ENCODE results near the gene FN3K. TPM values are rescaled to one million over a fixed set of nuclear protein-coding genes. Genes with fewer than 3 reads are reported as not detected.
A peak's percentile ranks its signal among the peaks of the same experiment; 100 is the strongest.

FN3K gene
- total and polyA plus RNA-seq, 2 of the 13 experiments (the other 11 are each of a cell fraction or from before 2014, with no cell fraction given) = 3.5 to 12.2 TPM

- no peak for TF ChIP-seq ZNF281 (CRISPR knock-in tag; IDR thresholded peaks at IDR 0.05; ENCODE audit: borderline replicate concordance)
Observed at GRCh38 chr17:82693168-82693867, 42.1 kb upstream of the FN3K start (continued).

- no peak for DNase-seq (ENCODE audit: low spot score)
- CTCF ChIA-PET (ENCODE audit: low intra/inter-chr PET ratio, low total read pairs) = no interaction called here
Observed at GRCh38 chr17:82694647-82695046, 40.8 kb upstream of the FN3K start.

More at GRCh38 chr17:82694647-82695046, 40.8 kb upstream of the FN3K start:
- Histone ChIP-seq H3K4me2 (ENCODE audit: low read depth, low read length) (no peak overlapping the region), H3K4me3 (replicated peaks in 1 of 3; ENCODE audit: insufficient read depth in 1 of 3, low read depth in 2 of 3, low read length in 3 of 3) (no peak overlapping the region), H3K27me3 (ENCODE audit: control insufficient read depth in 1 of 2, insufficient read depth in 2 of 2, low read length in 2 of 2) (peaks cover 0 to 3% of the 10 kb centered on the region in 2 experiments; a peak in 1 of 5 replicates), H3K9ac (ENCODE audit: insufficient read depth, low read depth, low read length) (no peak overlapping the region), H3K36me3 (replicated peaks in 1 of 2; ENCODE audit: control insufficient read depth in 1 of 2, insufficient read depth in 2 of 2, low read length in 2 of 2) (no peaks in the 10 kb centered on the region), H3K4me1 (ENCODE audit: insufficient read depth, low read length) (peaks cover 21% of the 10 kb centered on the region), H4K20me1 (ENCODE audit: insufficient read depth, low read length) (no peaks in the 10 kb centered on the region), H3K79me2 (ENCODE audit: insufficient read depth, low read length) (no peaks in the 10 kb centered on the region), H2AFZ (ENCODE audit: low read length) (no peak overlapping the region), H3K27ac (ENCODE audit: extremely low read length, insufficient read depth, low read length) (no peak overlapping the region), H3K9me3 (ENCODE audit: low read length) (peaks cover 15% of the 10 kb centered on the region)
- FAIRE-seq = peak; percentile 32
- WGBS (ENCODE audit: low lambda C conversion rate) = 15% methylated on average over 2 of the region's 2 CpGs
- in situ Hi-C loops (cut with HindIII; ENCODE audit: extremely low pct_ligation_motif_present, low pct_unique_long_range_greater_than_20kb) = no loop called here
- TF ChIP-seq ZFP1 (CRISPR knock-in tag; IDR thresholded peaks at IDR 0.05) (peak; percentile 99), HNRNPK (IDR thresholded peaks at IDR 0.05; ENCODE audit: low read depth, low read length, poor library complexity, severe bottlenecking) (no peak)
- BruUV-seq (replicated peaks) = TSS peak; percentile 43
- POLR2A ChIA-PET = no interaction called here
- ATAC-seq = no peak
- intact Hi-C loops (cut with micrococcal nuclease; ENCODE audit: unreplicated experiment) = no loop called here
